Caki2 (cell line): ENCODE data around the gene GALNT4. TPM values are rescaled to one million over a fixed set of nuclear protein-coding genes. Genes with fewer than 3 reads are reported as not detected.

Source experiments
- DNase-seq: peaks from one replicate; pipeline ENCODE4 v3.0.0-alpha.2; 2015; ENCODE audit warnings: low read depth
- in situ Hi-C: cut with HindIII; loops from 2 replicates; pipeline ENCODE4 v1.10.0; 2016; ENCODE audit warnings: low sequenced_read_pairs, low pct_unique_long_range_greater_than_20kb, mixed read lengths
- total RNA-seq: library from RNA; depleted of rRNA; stranded (reverse); fragments of >200 nt; shearing (Covaris generic); gene quantifications from 2 replicates; pipeline ENCODE4 v1.2.3, GENCODE V29; 2014; ENCODE audit warnings: low replicate concordance

The GALNT4 gene
- total RNA-seq, 1 experiment from 2014 or later, result 2.3 TPM

DNA sequence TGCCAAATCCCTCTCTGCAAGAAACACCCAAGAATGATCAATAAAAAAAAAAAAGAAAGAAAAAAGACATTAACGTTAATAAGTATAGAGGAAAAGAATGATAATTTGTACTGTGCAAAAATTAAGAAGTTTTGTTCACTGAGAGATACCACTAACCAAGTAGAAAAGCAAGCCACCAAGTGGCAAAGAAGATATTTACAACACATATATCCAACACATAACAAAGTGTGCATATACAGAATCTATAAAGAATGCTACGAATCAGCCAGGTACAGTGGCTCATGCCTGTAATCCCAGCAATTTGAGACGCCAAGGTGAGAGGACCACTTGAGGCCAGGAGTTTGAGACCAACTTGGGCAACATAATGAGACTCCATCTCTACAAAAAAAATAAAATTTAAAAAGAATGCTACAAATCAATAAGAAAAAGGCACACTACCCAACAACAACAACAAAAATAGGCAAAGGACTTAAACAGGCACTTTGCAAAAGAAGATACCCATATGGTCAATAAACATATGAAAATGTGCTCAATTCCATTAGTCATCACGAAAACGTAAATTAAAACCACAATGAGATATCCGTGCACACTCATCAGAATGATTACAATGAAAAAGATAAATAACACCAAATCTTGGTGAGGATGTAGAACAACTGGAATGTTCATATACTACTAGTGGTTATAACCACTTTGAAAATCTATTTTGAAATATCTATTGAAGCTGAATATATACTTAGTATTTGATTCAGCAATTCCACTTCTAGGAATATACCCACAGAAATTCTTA lies 19.8 kb downstream of the GALNT4 start:
- DNase-seq, result no peak
- in situ Hi-C loops, result no loop called here

DNA sequence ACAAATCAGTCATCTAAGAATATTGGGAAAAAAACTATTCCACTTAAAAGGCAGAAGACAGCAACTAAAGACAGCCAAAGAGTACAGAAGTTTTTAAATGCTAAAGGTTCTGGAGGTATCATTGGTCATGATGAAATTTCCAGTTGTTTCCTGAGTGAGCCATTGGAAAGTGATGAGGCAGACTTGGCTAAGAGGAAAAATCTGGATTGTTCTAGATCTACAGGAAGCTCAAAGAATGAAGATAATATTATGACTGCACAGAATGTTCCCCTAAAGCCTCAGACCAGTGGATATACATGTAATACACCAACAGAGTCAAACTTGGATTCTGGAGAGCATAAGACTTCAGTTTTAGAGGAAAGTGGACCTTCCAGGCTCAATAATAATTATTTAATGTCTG lies 22.8 kb downstream of the GALNT4 start:
- DNase-seq, result no peak
- in situ Hi-C loops, result no loop called here

DNA sequence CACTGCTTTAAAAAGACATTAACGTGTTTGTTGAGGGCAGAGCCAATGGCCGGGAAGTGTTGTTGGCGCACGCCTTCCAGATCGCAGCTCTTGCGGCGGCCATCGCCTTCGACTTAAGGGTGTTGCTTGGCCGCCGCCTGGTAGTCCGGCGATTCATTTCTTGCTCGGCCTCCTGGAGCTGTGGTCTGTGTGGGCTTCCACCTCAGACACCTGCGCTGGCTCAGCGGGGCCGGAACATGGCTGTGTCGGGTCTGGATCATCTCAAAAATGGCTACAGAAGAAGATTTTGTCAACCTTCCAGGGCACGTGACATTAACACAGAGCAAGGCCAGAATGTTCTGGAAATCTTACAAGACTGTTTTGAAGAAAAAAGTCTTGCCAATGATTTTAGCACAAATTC lies 24.7 kb downstream of the GALNT4 start:
- in situ Hi-C loops, result no loop called here

GRCh38 chr12:89497467-89497866 lies 27.1 kb downstream of the GALNT4 start:
- in situ Hi-C loops, result no loop called here
- DNase-seq, result no peak

More for the DNA sequence above, 24.7 kb downstream of the GALNT4 start:
- no peak for DNase-seq

DNA sequence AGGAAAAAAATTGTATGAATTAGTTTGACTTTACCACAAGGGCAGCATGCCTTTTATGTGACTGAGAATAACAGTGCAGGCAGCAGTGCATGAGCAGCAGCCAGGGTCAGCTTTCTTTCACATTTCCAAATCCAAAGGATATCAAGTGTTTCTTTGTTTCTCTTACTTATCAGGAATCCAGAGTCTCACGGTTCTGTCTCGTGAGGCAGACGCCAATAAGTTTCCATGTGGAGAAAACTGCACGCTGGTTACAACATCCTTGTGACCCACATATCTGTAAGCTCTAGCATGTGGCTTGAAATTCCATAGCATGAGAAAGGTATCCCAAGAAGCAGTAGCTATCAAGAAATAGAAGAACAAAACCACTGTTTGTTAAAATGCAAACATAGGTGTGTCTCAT lies 27.6 kb downstream of the GALNT4 start:
- no peak for DNase-seq
- in situ Hi-C loops, result no loop called here

DNA sequence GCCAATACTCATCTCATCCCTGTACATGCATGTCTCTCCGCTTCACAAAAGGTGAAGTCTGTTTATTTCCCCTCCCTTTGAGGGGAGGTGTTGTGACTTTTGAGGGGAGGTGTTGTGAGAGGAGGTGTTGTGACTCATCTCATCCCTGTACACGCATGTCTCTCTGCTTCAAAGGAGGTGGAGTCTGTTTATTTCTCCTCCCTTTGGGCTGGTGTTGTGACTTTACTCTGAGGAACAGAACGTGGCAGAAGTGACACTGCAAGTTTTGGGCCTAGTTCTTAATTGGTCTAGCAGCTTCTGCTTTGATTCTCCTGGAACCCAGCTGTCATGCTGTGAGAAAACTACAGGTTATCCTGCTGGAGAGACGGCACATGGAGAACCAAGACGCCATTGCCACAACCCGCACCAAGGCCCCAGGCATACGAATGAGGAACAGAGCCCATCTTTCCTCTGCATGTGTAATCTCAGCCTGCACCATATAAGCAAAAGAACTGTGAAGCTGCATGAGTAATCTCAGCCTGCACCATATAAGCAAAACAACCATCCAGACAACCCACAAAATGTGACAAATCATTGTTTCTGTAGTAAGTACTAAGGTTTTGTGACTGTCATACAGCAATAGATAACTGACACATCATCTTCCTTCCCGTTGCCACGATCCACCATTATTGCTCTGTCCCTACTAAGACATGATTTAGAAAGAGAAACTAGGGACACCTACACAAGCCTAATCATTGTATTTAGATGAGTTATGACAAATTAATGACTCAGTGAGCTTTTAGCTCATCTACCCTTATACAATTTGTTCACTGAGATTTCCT lies 30.0 kb downstream of the GALNT4 start:
- no peak for DNase-seq
- in situ Hi-C loops, result no loop called here

- in situ Hi-C loops, result no loop called here
- no peak for DNase-seq
Measured at GRCh38 chr12:89493670-89494302, 30.8 kb downstream of the GALNT4 start.

DNA sequence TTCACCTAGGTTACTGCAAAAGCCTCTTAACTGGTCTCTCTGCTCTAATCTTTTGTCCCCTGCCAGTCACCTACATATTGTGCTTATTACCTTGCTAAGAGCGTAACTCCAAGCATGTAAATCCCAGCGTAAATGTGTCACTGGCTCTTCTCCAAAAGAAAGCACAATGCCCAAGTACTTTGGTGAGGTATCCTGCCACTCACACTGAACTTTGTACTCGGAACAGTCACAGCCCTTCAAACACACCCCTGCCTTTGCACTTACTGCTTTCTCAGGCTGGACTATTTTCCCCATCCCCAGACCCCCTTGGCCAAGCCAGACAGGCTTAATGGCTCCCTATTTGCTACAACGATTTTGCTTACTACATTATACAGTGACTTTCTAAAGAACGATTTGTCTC lies 31.7 kb downstream of the GALNT4 start:
- in situ Hi-C loops, result no loop called here
- no peak for DNase-seq

DNA sequence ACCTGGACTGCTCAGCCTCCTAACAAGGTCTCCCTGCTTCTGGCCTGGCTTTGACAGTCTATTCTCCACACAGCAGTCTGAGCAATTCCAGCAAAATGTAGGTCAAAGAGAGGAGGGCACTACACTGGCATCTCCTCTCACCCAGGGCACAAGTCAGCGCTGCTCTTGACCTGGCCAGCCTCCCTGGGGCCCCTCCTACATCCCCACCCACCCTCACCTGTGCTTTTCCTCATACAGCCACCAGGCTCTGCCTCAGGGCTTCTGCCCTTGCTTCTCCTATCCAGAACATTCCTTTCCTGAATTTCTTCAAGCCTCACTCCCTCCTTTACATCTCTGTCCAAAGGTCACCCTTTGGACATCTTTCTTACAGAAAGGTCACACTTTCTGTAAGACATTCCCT lies 33.7 kb downstream of the GALNT4 start:
- in situ Hi-C loops, result no loop called here
- DNase-seq, result no peak

- no peak for DNase-seq
- in situ Hi-C loops, result no loop called here
Measured at GRCh38 chr12:89486264-89486663, 38.3 kb downstream of the GALNT4 start.

DNA sequence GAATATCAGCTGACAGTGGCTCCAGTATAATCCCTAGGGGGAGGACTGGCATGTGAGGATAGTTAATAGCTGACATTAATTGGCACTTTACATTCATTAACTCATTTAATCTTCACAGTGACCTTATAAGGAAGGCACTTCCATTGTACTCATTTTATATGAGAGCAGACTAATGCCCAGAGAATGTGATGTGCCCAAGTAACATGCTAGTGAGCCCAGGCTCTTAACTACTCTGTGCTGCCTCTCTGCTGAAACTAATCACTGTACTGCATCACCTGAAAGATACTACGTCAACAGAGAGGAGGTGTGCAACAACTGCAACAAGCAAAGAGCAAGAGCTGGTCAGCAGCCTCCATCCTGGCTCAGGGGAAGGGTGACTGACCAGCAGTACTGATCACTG lies 40.1 kb downstream of the GALNT4 start:
- in situ Hi-C loops, result no loop called here
- no peak for DNase-seq

GRCh38 chr12:89481213-89481914 lies 43.2 kb downstream of the GALNT4 start:
- DNase-seq, result no peak

GRCh38 chr12:89479982-89480381 lies 44.6 kb downstream of the GALNT4 start:
- in situ Hi-C loops, result no loop called here

More at GRCh38 chr12:89481213-89481914, 43.2 kb downstream of the GALNT4 start:
- in situ Hi-C loops, result no loop called here

GRCh38 chr12:89477633-89478279 lies 46.8 kb downstream of the GALNT4 start:
- in situ Hi-C loops, result no loop called here
- DNase-seq, result no peak

More at GRCh38 chr12:89479982-89480381, 44.6 kb downstream of the GALNT4 start:
- no peak for DNase-seq

GRCh38 chr12:89476904-89477595 lies 47.5 kb downstream of the GALNT4 start:
- DNase-seq, result no peak
- in situ Hi-C loops, result no loop called here

DNA sequence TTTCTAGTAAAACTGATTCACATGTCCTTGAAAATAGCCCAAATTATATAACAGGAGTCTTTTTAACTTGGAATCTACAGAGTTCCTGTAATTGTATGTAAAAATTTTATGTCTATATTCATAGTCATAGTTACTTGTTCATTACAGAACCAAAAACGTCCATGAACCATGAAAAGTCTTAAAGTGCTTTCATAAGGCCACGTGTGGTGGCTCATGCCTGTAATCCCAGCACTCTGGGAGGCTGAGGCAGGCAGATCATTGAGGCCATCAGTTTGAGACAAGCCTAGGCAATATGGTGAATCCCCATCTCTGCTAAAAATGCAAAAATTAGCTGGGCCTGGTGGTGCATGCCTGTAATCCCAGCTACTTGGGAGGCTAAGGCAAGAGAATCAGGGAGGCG lies 48.4 kb downstream of the GALNT4 start:
- in situ Hi-C loops, result no loop called here
- no peak for DNase-seq

DNA sequence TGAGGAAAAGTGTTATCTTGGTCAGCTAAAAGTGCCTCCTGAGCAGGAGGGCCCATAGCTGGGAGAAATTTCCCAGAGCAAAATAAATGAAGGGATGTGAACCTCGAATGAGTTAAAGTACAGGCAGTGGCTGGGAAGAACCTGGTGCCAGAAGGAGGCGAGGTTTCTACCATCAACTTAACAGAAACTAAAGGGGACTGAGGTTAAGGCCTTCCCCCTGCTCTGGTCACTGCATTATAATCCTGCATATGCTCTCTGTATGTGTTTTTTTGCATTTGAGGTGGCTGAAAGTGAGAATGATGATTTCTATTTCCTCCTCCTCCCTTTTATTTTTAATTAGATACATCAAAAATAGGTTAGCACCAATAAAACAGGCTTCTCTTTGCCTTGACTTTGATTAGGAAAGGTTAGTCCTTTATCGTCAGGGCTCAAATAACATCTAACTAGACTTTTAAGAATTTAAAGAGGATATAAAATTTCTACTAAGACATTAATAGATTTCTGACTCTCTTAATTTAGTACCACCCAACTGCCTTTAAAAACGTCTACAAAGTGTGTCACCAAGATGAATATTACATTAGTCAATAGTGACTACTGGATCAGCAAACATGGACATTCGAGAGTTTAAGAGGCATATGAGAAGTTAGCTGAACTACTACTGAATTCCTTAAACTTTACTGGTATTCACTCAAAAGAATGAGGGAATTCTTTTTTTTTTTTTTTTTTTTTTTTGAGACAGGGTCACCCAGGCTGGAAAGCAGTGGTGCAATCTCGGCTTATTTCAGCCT lies 49.2 kb downstream of the GALNT4 start:
- in situ Hi-C loops, result no loop called here
- DNase-seq, result no peak
